ENCODE data around the gene SEC14L5.
"Not testable (repeated sequence)": the region's sequence is repeated elsewhere in the genome, so short reads cannot be mapped to it uniquely, and the experiment has no call there.

Gene SEC14L5

GRCh38 chr16:4929619-4930018 lies 28.5 kb upstream of the SEC14L5 start:
- in situ Hi-C loops (cut with HindIII; ENCODE audit: low sequenced_read_pairs), result not testable (repeated sequence)

DNA sequence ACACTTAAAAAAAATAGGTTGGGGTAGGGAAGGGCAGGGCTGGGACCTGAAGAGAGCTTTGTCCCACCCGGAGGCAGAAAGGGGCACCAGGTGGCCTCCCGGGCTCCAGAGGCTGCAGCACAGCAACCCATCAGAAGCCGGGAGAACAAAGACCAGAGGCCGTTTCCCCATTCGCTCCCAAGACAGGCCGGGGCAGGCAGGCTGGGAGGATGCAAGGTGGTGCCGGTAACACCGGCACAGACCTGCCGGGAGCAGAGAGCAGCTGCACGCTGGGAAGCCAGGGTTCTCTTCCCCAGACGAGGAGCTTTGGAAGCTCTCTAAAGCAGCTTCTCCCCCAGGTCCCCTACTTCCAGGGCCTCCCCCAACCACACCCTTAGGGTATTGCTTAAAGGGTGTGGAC lies 26.7 kb upstream of the SEC14L5 start:
- in situ Hi-C loops (cut with HindIII; ENCODE audit: low sequenced_read_pairs), result no loop called here

DNA sequence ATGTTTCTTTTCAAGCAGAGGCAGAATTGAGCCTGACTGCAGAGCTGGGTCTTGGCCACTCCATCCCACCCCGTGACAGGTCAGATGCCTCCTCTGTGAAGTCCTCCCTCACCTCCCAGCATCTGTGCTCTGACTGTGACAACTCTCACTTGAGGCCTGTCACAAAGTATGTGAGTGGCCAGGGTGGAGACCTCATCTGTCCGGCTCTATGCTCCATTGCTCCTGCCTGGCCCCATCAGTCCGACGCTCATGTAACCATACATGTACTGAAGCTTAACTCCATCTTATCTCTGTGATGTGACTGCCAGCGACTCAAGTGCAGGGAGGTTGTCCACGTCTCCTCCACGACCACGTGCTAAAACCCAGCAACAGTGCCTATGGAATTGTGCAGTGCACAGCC lies 24.7 kb upstream of the SEC14L5 start:
- in situ Hi-C loops (cut with HindIII; ENCODE audit: low sequenced_read_pairs), result no loop called here

GRCh38 chr16:4933871-4934395 lies 24.2 kb upstream of the SEC14L5 start:
- in situ Hi-C loops (cut with HindIII; ENCODE audit: low sequenced_read_pairs), result no loop called here

DNA sequence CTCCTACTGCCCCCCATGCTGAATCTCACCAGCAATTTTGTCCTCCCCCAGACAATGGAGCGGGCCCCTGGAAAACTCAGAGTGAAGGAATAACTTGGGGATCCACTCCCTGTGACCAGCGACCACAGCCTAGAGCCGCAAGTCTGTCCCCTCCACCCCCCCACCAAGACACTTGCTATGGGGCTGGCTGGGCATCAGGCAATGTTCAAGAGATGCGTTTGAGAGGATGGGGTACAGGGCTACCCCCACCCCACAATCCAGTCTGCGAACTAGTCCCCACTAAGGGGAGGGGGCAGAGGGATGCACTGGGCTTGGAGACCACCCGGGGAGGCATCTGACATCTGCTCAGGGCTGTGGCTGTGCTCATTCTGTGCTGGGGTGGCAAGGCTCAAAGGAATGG lies 23.5 kb upstream of the SEC14L5 start:
- in situ Hi-C loops (cut with HindIII; ENCODE audit: low sequenced_read_pairs), result no loop called here

GRCh38 chr16:4935241-4935855 lies 22.8 kb upstream of the SEC14L5 start:
- in situ Hi-C loops (cut with HindIII; ENCODE audit: low sequenced_read_pairs), result no loop called here

DNA sequence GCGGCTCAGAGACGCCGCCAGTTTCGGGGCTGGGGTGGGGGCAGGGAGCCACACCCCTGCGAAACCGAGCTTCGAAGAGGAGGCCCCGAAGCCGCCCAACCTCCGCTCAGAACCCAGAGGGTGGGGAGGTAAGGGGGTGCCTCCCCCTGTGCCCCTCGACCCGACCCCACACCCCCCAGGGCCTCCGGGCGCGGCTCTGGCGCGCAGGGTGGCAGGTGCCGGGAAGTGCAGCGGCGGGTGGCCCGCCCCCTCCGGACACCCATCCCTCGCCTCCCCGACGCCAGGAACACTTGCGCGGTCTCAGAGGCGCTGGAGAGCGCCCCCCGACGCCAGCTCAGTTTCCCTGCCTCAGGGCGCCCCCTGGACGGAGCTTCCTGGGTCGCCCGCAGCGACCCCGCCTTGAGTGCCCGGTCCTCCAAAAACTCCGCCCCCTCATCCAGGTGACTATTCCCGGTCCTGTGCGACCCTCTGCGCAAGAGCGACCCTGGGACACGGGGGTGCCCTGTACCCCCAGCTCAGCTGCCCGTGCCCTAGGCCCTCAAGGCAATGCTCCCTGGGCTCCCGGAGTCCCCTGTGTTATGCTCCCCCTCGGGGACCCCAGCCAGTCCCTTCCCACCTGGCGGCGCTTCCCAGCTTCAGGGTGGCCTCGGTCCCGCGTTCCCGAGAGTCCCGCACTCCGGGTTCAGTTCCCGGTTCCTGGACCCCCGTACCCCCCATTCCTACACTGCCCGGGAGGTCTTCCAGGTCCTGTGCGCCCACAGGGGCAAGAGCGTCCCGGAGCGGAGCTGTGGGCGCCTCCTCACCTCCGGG lies 21.7 kb upstream of the SEC14L5 start:
- in situ Hi-C loops (cut with HindIII; ENCODE audit: low sequenced_read_pairs), result no loop called here

DNA sequence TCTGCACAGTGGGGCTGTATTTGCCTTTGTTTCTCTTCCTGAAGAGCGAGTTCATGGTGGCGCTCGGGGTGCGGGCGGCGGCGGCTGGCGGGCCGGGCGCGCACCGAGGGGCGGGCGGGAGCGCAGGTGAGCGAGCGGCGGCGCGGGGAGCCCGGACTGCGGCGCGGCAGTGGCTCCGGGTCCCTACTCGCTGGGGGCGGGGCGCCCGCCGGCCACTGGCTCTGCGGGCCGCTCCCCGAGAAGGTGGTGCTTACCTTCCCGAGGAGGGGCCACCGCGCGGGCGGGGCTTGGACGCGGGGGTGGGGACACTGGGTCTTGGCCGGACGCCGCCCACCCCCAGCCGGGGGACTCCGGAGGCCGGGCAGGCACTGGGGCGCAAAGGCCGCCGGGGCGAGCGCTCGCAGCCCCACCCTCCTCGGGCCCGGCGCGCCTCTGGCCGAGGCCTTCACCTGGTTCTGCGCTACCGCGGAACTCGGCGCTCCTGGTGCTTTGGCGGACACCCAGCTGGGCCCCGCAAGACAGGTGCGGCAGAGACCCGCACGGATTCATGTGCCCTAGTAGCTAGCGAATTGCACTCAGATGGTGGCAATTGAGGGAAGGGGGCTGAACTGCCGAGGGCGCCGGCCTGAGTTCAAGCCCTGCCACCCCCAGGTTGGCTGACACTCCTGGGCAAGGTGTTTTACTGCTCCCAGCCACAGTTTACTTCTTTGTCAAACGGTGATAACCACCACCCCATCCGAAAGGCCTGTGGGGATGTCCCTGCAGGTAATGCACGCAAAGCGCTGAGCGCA lies 20.9 kb upstream of the SEC14L5 start, which contains the start of gene PPL:
Gene PPL (minus strand): TSS at position 158 of the 791 bp plus-strand sequence. CDS start 103 bp downstream, at position 55.
- in situ Hi-C loops (cut with HindIII; ENCODE audit: low sequenced_read_pairs), result no loop called here

DNA sequence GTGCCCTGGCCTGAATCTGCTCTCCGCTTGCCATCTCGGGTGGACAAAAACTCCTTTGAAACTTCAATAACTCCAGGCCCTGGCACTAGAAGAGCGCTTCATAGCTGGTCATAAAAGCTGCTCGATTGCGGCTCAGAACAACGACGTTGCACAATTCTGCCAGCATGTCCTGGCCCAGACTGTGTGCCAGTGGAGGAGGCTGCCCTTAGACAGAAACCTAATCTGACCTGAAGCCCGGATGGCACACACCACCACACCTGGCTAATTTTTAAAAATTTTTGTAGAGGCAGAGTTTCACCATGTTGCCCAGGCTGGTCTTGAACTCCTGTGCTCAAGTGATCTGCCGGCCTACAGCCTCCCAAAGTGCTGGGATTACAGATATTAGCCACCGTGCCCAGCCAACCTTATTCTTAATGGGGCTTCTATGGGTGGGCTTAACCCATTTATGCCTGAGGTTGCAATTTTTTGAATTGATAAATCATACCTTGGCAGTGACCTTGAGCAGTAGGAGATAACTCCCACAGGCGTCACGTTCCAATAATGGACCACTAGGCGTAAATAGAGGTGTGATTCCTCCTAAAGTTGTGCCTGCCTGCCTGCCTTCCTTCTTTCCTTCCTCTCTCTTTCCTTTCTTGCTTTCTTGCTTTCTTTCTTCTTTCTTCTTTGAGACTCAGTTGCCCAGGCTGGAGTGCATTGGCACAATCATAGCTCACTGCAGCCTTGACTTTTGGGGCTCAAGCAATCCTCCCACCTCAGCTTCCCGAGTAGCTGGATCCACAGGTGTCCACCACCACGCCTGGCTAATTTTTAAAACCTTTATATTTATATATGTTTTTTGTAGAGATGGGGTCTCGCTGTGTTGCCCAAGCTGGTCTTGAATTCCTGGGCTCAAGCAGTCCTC lies 20.1 kb upstream of the SEC14L5 start:
- in situ Hi-C loops (cut with HindIII; ENCODE audit: low sequenced_read_pairs), result no loop called here

DNA sequence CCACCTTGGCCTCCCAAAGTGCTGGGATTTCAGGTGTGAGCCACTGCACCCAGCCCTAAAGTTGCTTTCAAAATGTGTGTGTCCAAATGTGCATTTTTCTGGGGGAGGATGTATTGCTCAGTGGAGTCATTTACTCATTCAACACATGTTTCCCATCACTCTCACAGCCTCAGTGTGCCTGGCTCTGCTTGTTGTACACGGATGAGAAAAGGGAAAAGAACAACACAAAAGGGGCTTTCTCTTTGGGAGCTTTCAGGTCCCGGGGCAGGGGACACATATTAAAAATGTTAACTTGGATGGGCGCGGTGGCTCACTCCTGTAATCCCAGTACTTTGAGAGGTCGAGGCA lies 19.5 kb upstream of the SEC14L5 start:
- in situ Hi-C loops (cut with HindIII; ENCODE audit: low sequenced_read_pairs), result no loop called here

GRCh38 chr16:4940719-4941118 lies 17.4 kb upstream of the SEC14L5 start:
- in situ Hi-C loops (cut with HindIII; ENCODE audit: low sequenced_read_pairs), result loop anchor here (5.0 kb wide), 1 partner anchor 103 kb away; no protein-coding TSS in a partner anchor

- in situ Hi-C loops (cut with HindIII; ENCODE audit: low sequenced_read_pairs), result loop anchor here (5.0 kb wide), 1 partner anchor 105 kb away; no protein-coding TSS in a partner anchor
Observed at GRCh38 chr16:4942481-4942880, 15.6 kb upstream of the SEC14L5 start.

- in situ Hi-C loops (cut with HindIII; ENCODE audit: low sequenced_read_pairs), result loop anchor here (5.0 kb wide), 1 partner anchor 107 kb away; no protein-coding TSS in a partner anchor
Observed at GRCh38 chr16:4944333-4945281, 13.5 kb upstream of the SEC14L5 start.

DNA sequence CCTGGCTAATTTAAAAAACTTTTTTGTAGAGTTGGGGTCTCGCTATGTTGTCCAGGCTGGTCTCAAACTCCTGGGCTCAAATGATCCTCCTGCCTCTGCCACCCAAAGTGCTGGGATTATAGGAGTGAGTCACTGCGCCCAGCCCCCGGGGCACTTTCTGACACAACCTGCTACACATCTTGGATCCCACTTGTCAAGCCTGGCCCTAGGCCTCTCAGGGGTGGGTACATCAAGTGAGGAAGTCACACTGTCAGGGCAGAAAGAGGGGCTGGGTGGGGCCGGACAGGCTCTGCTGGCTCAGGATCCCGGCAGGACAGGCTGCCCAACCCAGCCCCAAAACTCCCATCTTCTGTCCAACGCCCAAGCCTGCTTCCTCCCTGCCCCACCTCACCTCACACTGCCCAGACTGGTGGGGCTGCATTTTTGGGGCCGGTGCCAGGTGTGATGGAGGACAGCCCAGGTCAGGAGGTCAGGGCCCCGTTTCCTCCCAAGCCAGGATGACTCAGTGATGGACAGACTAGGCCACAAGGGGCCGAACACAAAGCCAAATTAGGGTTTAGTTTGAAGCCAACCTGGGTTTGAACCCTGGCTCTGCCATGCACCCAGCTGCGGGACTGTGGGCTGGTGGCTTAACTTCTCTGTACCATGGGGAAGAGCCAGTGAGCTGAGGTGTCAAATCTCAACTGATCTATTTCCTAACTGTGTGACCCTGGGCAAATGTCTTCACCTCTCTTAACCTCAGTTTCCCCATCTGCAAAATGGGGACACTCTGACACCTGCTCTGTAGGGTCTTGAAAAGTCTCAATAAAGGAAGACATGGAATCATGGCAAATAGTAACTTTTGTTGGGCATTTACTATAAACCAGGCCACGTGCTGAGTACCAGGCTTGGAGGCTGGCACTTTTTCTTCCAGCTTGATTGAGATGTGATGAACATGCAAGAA lies 12.3 kb upstream of the SEC14L5 start:
- in situ Hi-C loops (cut with HindIII; ENCODE audit: low sequenced_read_pairs), result no loop called here

DNA sequence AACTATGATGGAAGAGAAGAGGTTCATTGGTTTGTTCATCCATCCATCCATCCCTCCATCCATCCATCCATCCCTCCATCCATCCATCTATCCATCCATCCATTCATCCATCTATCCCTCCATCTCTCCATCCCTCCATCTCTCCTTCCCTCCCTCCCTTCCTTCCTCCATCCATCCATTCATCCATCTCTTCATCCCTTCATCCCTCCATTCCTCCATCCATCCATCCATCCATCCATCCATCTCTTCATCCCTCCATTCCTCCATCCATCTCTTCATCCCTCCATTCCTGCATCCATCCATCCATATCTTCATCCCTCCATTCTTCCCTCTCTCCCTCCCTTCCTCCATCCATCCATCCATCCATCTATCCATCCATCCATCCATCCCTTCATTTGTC lies 11.2 kb upstream of the SEC14L5 start:
- in situ Hi-C loops (cut with HindIII; ENCODE audit: low sequenced_read_pairs), result no loop called here

GRCh38 chr16:4947722-4948503 lies 10.2 kb upstream of the SEC14L5 start:
- in situ Hi-C loops (cut with HindIII; ENCODE audit: low sequenced_read_pairs), result no loop called here

Measured in endothelial cell of hepatic sinusoid (primary cell).